ENCODE results near the gene CDH16. TPM values are rescaled to one million over a fixed set of nuclear protein-coding genes. Genes with fewer than 3 reads are reported as not detected.

The CDH16 gene
- total RNA-seq, 1 donor from 2014 or later, result not detected

GRCh38 chr16:66928702-66929388 lies 10.2 kb upstream of the CDH16 start:
- TF ChIP-seq CTCF (IDR thresholded peaks at IDR 0.05; ENCODE audit: borderline replicate concordance), result peak; percentile 49
- H3K27ac ChIP-seq (replicated peaks), result peak overlapping the region; percentile 96
- H3K9me3 ChIP-seq (replicated peaks), result no peaks in the 10 kb centered on the region
- intact Hi-C loops (cut with micrococcal nuclease), result no loop called here
- H3K4me1 ChIP-seq, result peaks cover 81% of the 10 kb centered on the region
- H3K36me3 ChIP-seq, result peaks cover 11% of the 10 kb centered on the region
- DNase-seq, result no peak
- peaks cover 16% of the 10 kb centered on the region for H3K27me3 ChIP-seq (ENCODE audit: low read depth)
- no peak overlapping the region for H3K4me3 ChIP-seq

GRCh38 chr16:66927918-66928649 lies 9.4 kb upstream of the CDH16 start:
- Histone ChIP-seq H3K36me3 (peaks cover 14% of the 10 kb centered on the region), H3K9me3 (replicated peaks) (no peaks in the 10 kb centered on the region), H3K27ac (replicated peaks) (peak overlapping the region; percentile 96), H3K4me1 (peaks cover 80% of the 10 kb centered on the region), H3K27me3 (ENCODE audit: low read depth) (peaks cover 22% of the 10 kb centered on the region), H3K4me3 (no peak overlapping the region)
- no peak for DNase-seq
- TF ChIP-seq CTCF (IDR thresholded peaks at IDR 0.05; ENCODE audit: borderline replicate concordance), result no peak
- intact Hi-C loops (cut with micrococcal nuclease), result no loop called here

- Histone ChIP-seq H3K9me3 (replicated peaks) (no peaks in the 10 kb centered on the region), H3K27ac (replicated peaks) (peak overlapping the region; percentile 96), H3K36me3 (peaks cover 21% of the 10 kb centered on the region), H3K27me3 (ENCODE audit: low read depth) (peaks cover 27% of the 10 kb centered on the region), H3K4me1 (peaks cover 83% of the 10 kb centered on the region), H3K4me3 (peak overlapping the region; percentile 80)
- peak; percentile 54 for DNase-seq
- TF ChIP-seq CTCF (IDR thresholded peaks at IDR 0.05; ENCODE audit: borderline replicate concordance), result no peak
- intact Hi-C loops (cut with micrococcal nuclease), result no loop called here
Measured at GRCh38 chr16:66926961-66927436, 8.3 kb upstream of the CDH16 start.

- intact Hi-C loops (cut with micrococcal nuclease), result no loop called here
- Histone ChIP-seq H3K36me3 (peaks cover 25% of the 10 kb centered on the region), H3K4me3 (peak overlapping the region; percentile 80), H3K27me3 (ENCODE audit: low read depth) (peaks cover 31% of the 10 kb centered on the region), H3K4me1 (peaks cover 89% of the 10 kb centered on the region), H3K9me3 (replicated peaks) (no peaks in the 10 kb centered on the region), H3K27ac (replicated peaks) (peak overlapping the region; percentile 96)
- TF ChIP-seq CTCF (IDR thresholded peaks at IDR 0.05; ENCODE audit: borderline replicate concordance), result peak; percentile 22
- peak; percentile 74 for DNase-seq
Measured at GRCh38 chr16:66926171-66926947, 7.7 kb upstream of the CDH16 start.

GRCh38 chr16:66925322-66925840 lies 6.7 kb upstream of the CDH16 start, which contains the start of gene RRAD:
RRAD (minus strand) TSS chr16:66925535; CDS start chr16:66925179, 356 bp downstream.
- Histone ChIP-seq H3K36me3 (peaks cover 22% of the 10 kb centered on the region), H3K27me3 (ENCODE audit: low read depth) (peaks cover 31% of the 10 kb centered on the region), H3K4me3 (peak within 1 kb of the TSS; percentile 80), H3K9me3 (replicated peaks) (no peaks in the 10 kb centered on the region), H3K27ac (replicated peaks) (peak within 1 kb of the TSS; percentile 96), H3K4me1 (peaks cover 97% of the 10 kb centered on the region)
- no peak for TF ChIP-seq CTCF (IDR thresholded peaks at IDR 0.05; ENCODE audit: borderline replicate concordance)
- peak; percentile 68 for DNase-seq
- intact Hi-C loops (cut with micrococcal nuclease), result no loop called here
